ENCODE measurements around the gene MPHOSPH10. TPM values are rescaled to one million over a fixed set of nuclear protein-coding genes. Genes with fewer than 3 reads are reported as not detected.

Gene MPHOSPH10
- 12.3 and 20.1 TPM in 2 replicates for total RNA-seq

GRCh38 chr2:71130152-71130904, at the start of gene MPHOSPH10, which contains the start of gene MCEE:
MPHOSPH10 (plus strand) TSS chr2:71130634; CDS start chr2:71130666, 32 bp downstream.
MCEE (minus strand) TSS chr2:71130229; CDS start chr2:71130219, 10 bp downstream.

Other genes starting within 250 kb of the MPHOSPH10 start
- 0.72 and 2.4 TPM in 2 replicates for gene VAX2, start 230.1 kb upstream of the MPHOSPH10 start, total RNA-seq
- 1.1 and 2.2 TPM in 2 replicates for gene ATP6V1B1, start 194.7 kb upstream of the MPHOSPH10 start, total RNA-seq
- gene ANKRD53, start 152.0 kb upstream of the MPHOSPH10 start, total RNA-seq: under 0.01 TPM in 2 replicates
- 34.3 and 46.4 TPM in 2 replicates for gene TEX261, start 135.8 kb upstream of the MPHOSPH10 start, total RNA-seq
- 88.6 and 92.8 TPM in 2 replicates for gene NAGK, start 62.0 kb upstream of the MPHOSPH10 start, total RNA-seq
- 12.8 and 17.3 TPM in 2 replicates for gene MCEE, start 405 bp upstream of the MPHOSPH10 start, total RNA-seq
- gene PAIP2B, start 96.5 kb downstream of the MPHOSPH10 start, total RNA-seq: 0.18 and 0.81 TPM in 2 replicates
- gene ZNF638, start 201.1 kb downstream of the MPHOSPH10 start, total RNA-seq: 38.7 and 45.7 TPM in 2 replicates

Measured in cardiac atrium fibroblast (primary cell).